CD14-positive monocyte (primary cell): ENCODE data around the gene ADK. TPM values are rescaled to one million over a fixed set of nuclear protein-coding genes. Genes with fewer than 3 reads are reported as not detected.

Source experiments
- DNase-seq, 3 donors: peaks; one replicate each; pipeline ENCODE4 v3.0.0-alpha.2; 2011 to 2022
- H2AFZ ChIP-seq: 2 replicates; pipeline ENCODE4 v1.6.0; 2012; ENCODE audit warnings: mild to moderate bottlenecking, low read depth, low read length, inconsistent platforms; ENCODE audit not compliant: insufficient read depth, poor library complexity, severe bottlenecking
- H3K27ac ChIP-seq, 2 donors: 1 replicate in 1 of 2; 2 replicates in 1 of 2; pipeline ENCODE4 v1.5.1; 2012 to 2013; ENCODE audit warnings: low read length in 2 of 2, control low read depth in 1 of 2, inconsistent platforms in 1 of 2, low read depth in 1 of 2, mild to moderate bottlenecking in 1 of 2
- H3K27me3 ChIP-seq, 2 donors: one replicate each; pipeline versions ENCODE4 v1.6.0 to v1.6.1; 2011 to 2013; ENCODE audit warnings: low read length in 2 of 2; ENCODE audit not compliant: control insufficient read depth in 2 of 2, insufficient read depth in 2 of 2
- H3K36me3 ChIP-seq, 2 donors: replicated peaks in 1 of 2; 1 replicate in 1 of 2; 2 replicates in 1 of 2; pipeline versions ENCODE4 v1.5.1 to v1.6.1; 2012 to 2013; ENCODE audit warnings: low read length in 2 of 2, control low read depth in 1 of 2, inconsistent platforms in 1 of 2, mild to moderate bottlenecking in 1 of 2; ENCODE audit not compliant: insufficient read depth in 2 of 2, control insufficient read depth in 1 of 2
- H3K4me1 ChIP-seq, 2 donors: 1 replicate in 1 of 2; 2 replicates in 1 of 2; pipeline versions ENCODE4 v1.5.1 to v1.6.1; 2012 to 2013; ENCODE audit warnings: low read length in 2 of 2, control low read depth in 1 of 2, inconsistent platforms in 1 of 2, mild to moderate bottlenecking in 1 of 2, moderate library complexity in 1 of 2; ENCODE audit not compliant: insufficient read depth in 2 of 2, control insufficient read depth in 1 of 2
- H3K4me2 ChIP-seq: replicated peaks from 2 replicates; pipeline ENCODE3; 2012; ENCODE audit warnings: low read length, moderate library complexity, mild to moderate bottlenecking; ENCODE audit not compliant: poor library complexity, severe bottlenecking; ENCODE audit errors: extremely low read depth
- H3K4me3 ChIP-seq, 3 experiments: fragments of 200-600 bp in 1 of 3; sonication (generic) in 1 of 3; replicated peaks in 1 of 3; 1 replicate in 2 of 3; 2 replicates in 1 of 3; pipeline ENCODE4 v1.5.1; 2011 to 2013; ENCODE audit warnings: low read length in 3 of 3, mild to moderate bottlenecking in 3 of 3, control low read depth in 2 of 3, low read depth in 2 of 3, inconsistent platforms in 1 of 3, moderate library complexity in 1 of 3
- H3K79me2 ChIP-seq: 2 replicates; pipeline ENCODE4 v1.6.0; 2012; ENCODE audit warnings: mild to moderate bottlenecking, control low read depth, inconsistent platforms, low read length, moderate library complexity; ENCODE audit not compliant: insufficient read depth
- H3K9ac ChIP-seq: 2 replicates; pipeline ENCODE4 v1.6.0; 2017; ENCODE audit warnings: low read length, mild to moderate bottlenecking; ENCODE audit not compliant: insufficient read depth, poor library complexity, severe bottlenecking
- H3K9me3 ChIP-seq, 2 donors: replicated peaks in 1 of 2; 1 replicate in 1 of 2; 2 replicates in 1 of 2; pipeline versions ENCODE4 v1.5.1 to v1.6.1; 2012 to 2013; ENCODE audit warnings: low read length in 2 of 2, control low read depth in 1 of 2; ENCODE audit not compliant: control insufficient read depth in 1 of 2, insufficient read depth in 1 of 2
- H4K20me1 ChIP-seq: 2 replicates; pipeline ENCODE4 v1.6.0; 2012; ENCODE audit warnings: mild to moderate bottlenecking, low read length, control low read depth, moderate library complexity; ENCODE audit not compliant: insufficient read depth
- H3K27ac Mint-ChIP-seq, 7 donors: one replicate each; pipeline ENCODE4 v1.8.0; 2020; ENCODE audit warnings: mild to moderate bottlenecking in 7 of 7, mixed read lengths in 7 of 7, moderate library complexity in 6 of 7, inconsistent platforms in 2 of 7
- H3K27me3 Mint-ChIP-seq, 3 donors: one replicate each; pipeline ENCODE4 v1.8.0; 2021 to 2022; ENCODE audit warnings: low read depth in 3 of 3, mild to moderate bottlenecking in 3 of 3, mixed read lengths in 3 of 3, moderate library complexity in 3 of 3, inconsistent platforms in 1 of 3
- H3K36me3 Mint-ChIP-seq, 2 donors: one replicate each; pipeline ENCODE4 v1.8.0; 2020; ENCODE audit warnings: mixed read lengths in 2 of 2, inconsistent platforms in 1 of 2, mild to moderate bottlenecking in 1 of 2
- H3K4me1 Mint-ChIP-seq: one replicate; pipeline ENCODE4 v1.8.0; 2020; ENCODE audit warnings: mild to moderate bottlenecking, mixed read lengths
- H3K4me3 Mint-ChIP-seq, 2 donors: one replicate each; pipeline ENCODE4 v1.8.0; 2020; ENCODE audit warnings: mild to moderate bottlenecking in 2 of 2, mixed read lengths in 2 of 2, moderate library complexity in 1 of 2
- H3K9me3 Mint-ChIP-seq, 7 donors: one replicate each; pipeline ENCODE4 v1.8.0; 2020 to 2022; ENCODE audit warnings: mixed read lengths in 7 of 7, mild to moderate bottlenecking in 6 of 7, moderate library complexity in 6 of 7, inconsistent platforms in 2 of 7
- WGBS: methylation state at CpG from one replicate; pipeline ENCODE4 v1.1.5; 2013; ENCODE audit warnings: missing lambda C conversion rate; ENCODE audit not compliant: insufficient coverage; 5-methylcytosine and 5-hydroxymethylcytosine counted together
- intact Hi-C, 2 donors: fragments of 100-400 bp; cut with micrococcal nuclease; formaldehyde crosslinking; loops; one replicate each; pipeline versions ENCODE4 v1.15.0 to v1.15.1; 2023
- polyA plus RNA-seq, 3 donors: library from polyadenylated mRNA; depleted of rRNA in 1 of 3; unstranded in 2 of 3; stranded (reverse) in 1 of 3; fragments of 300-500 nt in 2 of 3; fragments of >200 nt in 1 of 3; fragmentation: Illumina TruSeq in 2 of 3; gene quantifications; 1 replicate in 2 of 3; 2 replicates in 1 of 3; pipeline ENCODE4 v1.2.3, GENCODE V29; 2012 to 2021
- TF ChIP-seq, protein P1 (sequence below): fragments of 200-600 bp; IDR thresholded peaks from one replicate; pipeline ENCODE4 v1.8.0; 2022; ENCODE audit warnings: antibody characterized with exemption, mild to moderate bottlenecking

The ADK gene
- polyA plus RNA-seq, 3 donors: 6.4 to 38.2 (median 35.7) TPM

GRCh38 chr10:74163319-74164068, 12.5 kb downstream of the ADK start:
- H3K27me3 Mint-ChIP-seq: no peaks in the 10 kb centered on the region
- Histone ChIP-seq H2AFZ (no peak overlapping the region), H3K79me2 (peaks cover 12% of the 10 kb centered on the region), H3K4me2 (peak overlapping the region; percentile 1), H3K9ac (no peak overlapping the region), H3K9me3 (no peaks in the 10 kb centered on the region), H3K4me3 (no peak overlapping the region), H3K4me1 (peaks cover 46 to 48% of the 10 kb centered on the region in 2 donors), H3K36me3 (no peaks in the 10 kb centered on the region), H4K20me1 (no peaks in the 10 kb centered on the region), H3K27me3 (no peaks in the 10 kb centered on the region), H3K27ac (peak overlapping the region; percentile 31 to 59)
- peak overlapping the region in 5 of 7 donors; percentile 16 to 72 (median 35) for H3K27ac Mint-ChIP-seq
- no CpG with 5 or more reads among the region's 3 CpGs for WGBS
- peaks cover 43% of the 10 kb centered on the region for H3K4me1 Mint-ChIP-seq
- no peak overlapping the region for H3K4me3 Mint-ChIP-seq
- H3K36me3 Mint-ChIP-seq: peaks cover 0 to 3% of the 10 kb centered on the region in 2 donors
- TF ChIP-seq, protein P1, sequence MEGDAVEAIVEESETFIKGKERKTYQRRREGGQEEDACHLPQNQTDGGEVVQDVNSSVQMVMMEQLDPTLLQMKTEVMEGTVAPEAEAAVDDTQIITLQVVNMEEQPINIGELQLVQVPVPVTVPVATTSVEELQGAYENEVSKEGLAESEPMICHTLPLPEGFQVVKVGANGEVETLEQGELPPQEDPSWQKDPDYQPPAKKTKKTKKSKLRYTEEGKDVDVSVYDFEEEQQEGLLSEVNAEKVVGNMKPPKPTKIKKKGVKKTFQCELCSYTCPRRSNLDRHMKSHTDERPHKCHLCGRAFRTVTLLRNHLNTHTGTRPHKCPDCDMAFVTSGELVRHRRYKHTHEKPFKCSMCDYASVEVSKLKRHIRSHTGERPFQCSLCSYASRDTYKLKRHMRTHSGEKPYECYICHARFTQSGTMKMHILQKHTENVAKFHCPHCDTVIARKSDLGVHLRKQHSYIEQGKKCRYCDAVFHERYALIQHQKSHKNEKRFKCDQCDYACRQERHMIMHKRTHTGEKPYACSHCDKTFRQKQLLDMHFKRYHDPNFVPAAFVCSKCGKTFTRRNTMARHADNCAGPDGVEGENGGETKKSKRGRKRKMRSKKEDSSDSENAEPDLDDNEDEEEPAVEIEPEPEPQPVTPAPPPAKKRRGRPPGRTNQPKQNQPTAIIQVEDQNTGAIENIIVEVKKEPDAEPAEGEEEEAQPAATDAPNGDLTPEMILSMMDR: no peak
- H3K9me3 Mint-ChIP-seq: no peaks in the 10 kb centered on the region
- intact Hi-C loops: no loop called here
- DNase-seq: peak in 1 of 3 donors; percentile 56

DNA sequence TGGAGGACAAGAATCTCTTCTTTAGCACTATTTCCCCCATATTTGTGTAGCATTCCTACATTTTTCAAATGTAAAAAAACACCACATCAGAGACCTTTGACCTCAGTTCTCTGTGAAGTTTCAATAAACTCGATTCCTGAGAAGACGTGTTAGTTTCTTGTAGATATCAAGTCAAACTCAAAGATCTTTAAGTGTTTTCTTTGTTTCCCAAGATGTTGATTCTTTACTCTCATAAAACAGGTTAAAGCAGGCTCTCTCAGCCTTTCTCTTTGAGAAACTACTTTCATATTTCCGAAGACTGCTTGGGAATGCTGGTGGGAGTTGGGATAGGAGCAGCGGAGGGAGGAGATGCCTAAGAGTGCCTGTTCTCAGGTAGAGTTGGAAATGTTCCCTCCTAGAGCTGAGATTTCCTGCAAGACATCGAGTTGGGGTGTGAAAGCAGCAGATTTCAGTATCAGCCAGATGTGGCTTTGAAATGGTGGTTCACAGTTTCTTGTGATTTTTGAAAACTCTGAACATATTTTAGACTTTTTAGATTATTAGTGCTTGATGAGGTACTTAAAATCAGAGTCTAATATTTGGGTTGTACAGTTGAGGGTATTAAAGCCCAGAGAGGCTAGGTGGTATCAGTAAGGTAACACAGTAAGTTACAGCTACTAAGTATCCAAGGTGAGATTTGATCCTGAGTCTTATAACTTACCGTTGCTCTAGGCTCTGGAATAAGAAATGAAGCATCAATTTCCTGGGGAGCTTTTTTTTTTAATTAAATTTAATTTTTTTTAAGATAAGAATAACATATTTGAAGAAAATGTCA, 13.9 kb downstream of the ADK start:
- Mint-ChIP-seq H3K27me3 (no peaks in the 10 kb centered on the region), H3K4me3 (no peak overlapping the region), H3K27ac (peak overlapping the region in 5 of 7 donors; percentile 10 to 51 (median 30)), H3K9me3 (no peaks in the 10 kb centered on the region), H3K4me1 (peaks cover 57% of the 10 kb centered on the region), H3K36me3 (peaks cover 0 to 3% of the 10 kb centered on the region in 2 donors)
- H3K9me3 ChIP-seq: no peaks in the 10 kb centered on the region
- no peaks in the 10 kb centered on the region for H3K27me3 ChIP-seq
- no peak overlapping the region for H3K4me3 ChIP-seq
- peaks cover 16% of the 10 kb centered on the region for H3K79me2 ChIP-seq
- H3K9ac ChIP-seq: no peak overlapping the region
- no peak overlapping the region for H3K27ac ChIP-seq
- H3K4me2 ChIP-seq: no peak overlapping the region
- WGBS: 100% methylated on average over 2 of the region's 6 CpGs
- no peaks in the 10 kb centered on the region for H4K20me1 ChIP-seq
- peaks cover 58 to 62% of the 10 kb centered on the region in 2 donors for H3K4me1 ChIP-seq
- no peak overlapping the region for H2AFZ ChIP-seq
- no peak for DNase-seq
- TF ChIP-seq, protein P1: no peak
- H3K36me3 ChIP-seq: no peaks in the 10 kb centered on the region
- intact Hi-C loops: no loop called here
